HEK293 (cell line): ENCODE results near the gene SPG11.

ENCODE experiments used
- IKZF3 ChIP-seq: fragments of 450-650 bp; IDR thresholded peaks from 2 replicates; pipeline ENCODE4 v1.5.0; 2018; ENCODE audit warnings: missing biosample characterization, mild to moderate bottlenecking, missing genetic modification characterization, moderate library complexity
- KLF16 ChIP-seq: fragments of 450-650 bp; formaldehyde crosslinking; IDR thresholded peaks from 2 replicates; pipeline ENCODE4 v1.5.1; 2017; ENCODE audit warnings: missing biosample characterization, missing genetic modification characterization
- MEIS1 ChIP-seq: sonication (generic); formaldehyde crosslinking; IDR thresholded peaks from 2 replicates; pipeline ENCODE4 v1.8.1; 2022; ENCODE audit warnings: missing genetic modification reagents, mild to moderate bottlenecking, borderline replicate concordance
- MZF1 ChIP-seq: fragments of 450-650 bp; formaldehyde crosslinking; IDR thresholded peaks from 2 replicates; pipeline ENCODE4 v1.5.1; 2017; ENCODE audit warnings: missing biosample characterization, missing genetic modification characterization, borderline replicate concordance
- SALL2 ChIP-seq: fragments of 450-650 bp; formaldehyde crosslinking; IDR thresholded peaks from 2 replicates; pipeline ENCODE4 v1.5.0; 2017; ENCODE audit warnings: missing biosample characterization, mild to moderate bottlenecking, missing genetic modification characterization, borderline replicate concordance
- SP2 ChIP-seq: fragments of 450-650 bp; formaldehyde crosslinking; IDR thresholded peaks from 2 replicates; pipeline ENCODE4 v1.5.1; 2016; ENCODE audit warnings: missing biosample characterization, missing genetic modification characterization
- SP7 ChIP-seq: fragments of 450-650 bp; formaldehyde crosslinking; IDR thresholded peaks from 2 replicates; pipeline ENCODE4 v1.5.1; 2016; ENCODE audit warnings: missing biosample characterization, missing genetic modification characterization
- TRIM28 ChIP-seq: IDR thresholded peaks from 2 replicates; pipeline ENCODE4 v1.6.1; 2011; ENCODE audit warnings: low read length, control low read depth, borderline replicate concordance
- WT1 ChIP-seq: fragments of 450-650 bp; formaldehyde crosslinking; IDR thresholded peaks from 2 replicates; pipeline ENCODE4 v1.5.1; 2016; ENCODE audit warnings: missing biosample characterization, missing genetic modification characterization
- ZBTB48 ChIP-seq: fragments of 450-650 bp; formaldehyde crosslinking; IDR thresholded peaks from 2 replicates; pipeline ENCODE4 v1.5.1; 2016; ENCODE audit warnings: missing biosample characterization, missing genetic modification characterization
- ZBTB7A ChIP-seq: fragments of 450-650 bp; formaldehyde crosslinking; IDR thresholded peaks from 2 replicates; pipeline ENCODE4 v1.5.1; 2016; ENCODE audit warnings: low read depth, missing biosample characterization, missing genetic modification characterization
- ZFHX2 ChIP-seq: fragments of 450-650 bp; formaldehyde crosslinking; conservative IDR thresholded peaks from 2 replicates; pipeline ENCODE4 v1.5.1; 2016; ENCODE audit warnings: missing biosample characterization, missing genetic modification characterization
- ZNF121 ChIP-seq: fragments of 450-650 bp; formaldehyde crosslinking; IDR thresholded peaks from 2 replicates; pipeline ENCODE4 v1.5.1; 2016; ENCODE audit warnings: missing biosample characterization, missing genetic modification characterization
- ZNF133 ChIP-seq: fragments of 450-650 bp; formaldehyde crosslinking; IDR thresholded peaks from 2 replicates; pipeline ENCODE4 v1.5.1; 2016; ENCODE audit warnings: missing biosample characterization, missing genetic modification characterization
- ZNF157 ChIP-seq: fragments of 450-650 bp; formaldehyde crosslinking; IDR thresholded peaks from 2 replicates; pipeline ENCODE4 v1.5.1; 2016; ENCODE audit warnings: missing biosample characterization, missing genetic modification characterization
- ZNF174 ChIP-seq: fragments of 450-650 bp; formaldehyde crosslinking; IDR thresholded peaks from 2 replicates; pipeline ENCODE4 v1.5.0; 2017; ENCODE audit warnings: missing biosample characterization, mild to moderate bottlenecking, missing genetic modification characterization
- ZNF2 ChIP-seq: fragments of 450-650 bp; formaldehyde crosslinking; IDR thresholded peaks from 2 replicates; pipeline ENCODE4 v1.5.1; 2016; ENCODE audit warnings: missing biosample characterization, missing genetic modification characterization
- ZNF221 ChIP-seq: fragments of 450-650 bp; formaldehyde crosslinking; IDR thresholded peaks from 2 replicates; pipeline ENCODE4 v1.5.1; 2017; ENCODE audit warnings: missing biosample characterization, missing genetic modification characterization, borderline replicate concordance
- ZNF24 ChIP-seq: fragments of 450-650 bp; formaldehyde crosslinking; IDR thresholded peaks from 2 replicates; pipeline ENCODE4 v1.5.1; 2016; ENCODE audit warnings: missing biosample characterization, missing genetic modification characterization
- ZNF266 ChIP-seq: fragments of 450-650 bp; formaldehyde crosslinking; IDR thresholded peaks from 2 replicates; pipeline ENCODE4 v1.5.1; 2016; ENCODE audit warnings: missing biosample characterization, missing genetic modification characterization, low read depth
- ZNF274 ChIP-seq, 2 experiments: fragments of 200-500 bp in 1 of 2; fragments of 450-650 bp in 1 of 2; sonication (Bioruptor generic) in 1 of 2; formaldehyde crosslinking in 1 of 2; IDR thresholded peaks; 2 replicates each; pipeline versions ENCODE4 v1.5.1 to v1.6.1; 2014 to 2016; ENCODE audit warnings: borderline replicate concordance in 1 of 2, inconsistent platforms in 1 of 2, low read length in 1 of 2, missing biosample characterization in 1 of 2, missing genetic modification characterization in 1 of 2
- ZNF302 ChIP-seq: fragments of 450-650 bp; formaldehyde crosslinking; IDR thresholded peaks from 2 replicates; pipeline ENCODE4 v1.5.1; 2016; ENCODE audit warnings: missing biosample characterization, missing genetic modification characterization, low read depth
- ZNF501 ChIP-seq: fragments of 450-650 bp; formaldehyde crosslinking; IDR thresholded peaks from 2 replicates; pipeline ENCODE4 v1.5.1; 2016; ENCODE audit warnings: missing biosample characterization, missing genetic modification characterization
- ZNF707 ChIP-seq: fragments of 450-650 bp; formaldehyde crosslinking; IDR thresholded peaks from 2 replicates; pipeline ENCODE4 v1.5.1; 2016; ENCODE audit warnings: missing biosample characterization, missing genetic modification characterization
- ZNF747 ChIP-seq: fragments of 450-650 bp; formaldehyde crosslinking; IDR thresholded peaks from 2 replicates; pipeline ENCODE4 v1.5.1; 2016; ENCODE audit warnings: missing biosample characterization, missing genetic modification characterization
- ZNF76 ChIP-seq: fragments of 450-650 bp; formaldehyde crosslinking; IDR thresholded peaks from 2 replicates; pipeline ENCODE4; 2016; ENCODE audit warnings: low read depth, missing biosample characterization, missing genetic modification characterization, borderline replicate concordance
- ZNF776 ChIP-seq: fragments of 450-650 bp; formaldehyde crosslinking; IDR thresholded peaks from 2 replicates; pipeline ENCODE4 v1.5.0; 2017; ENCODE audit warnings: missing biosample characterization, missing genetic modification characterization, borderline replicate concordance
- ZNF837 ChIP-seq: fragments of 450-650 bp; formaldehyde crosslinking; IDR thresholded peaks from 2 replicates; pipeline ENCODE4 v1.5.1; 2016; ENCODE audit warnings: missing biosample characterization, missing genetic modification characterization
- TF ChIP-seq, protein P1 (sequence below): fragments of 450-650 bp; formaldehyde crosslinking; IDR thresholded peaks from 2 replicates; pipeline ENCODE4 v1.5.1; 2016; ENCODE audit warnings: missing biosample characterization, missing genetic modification characterization
- TF ChIP-seq, protein P2 (sequence below): fragments of 450-650 bp; IDR thresholded peaks from 2 replicates; pipeline ENCODE4 v1.5.1; 2018; ENCODE audit warnings: missing biosample characterization, missing genetic modification characterization
- TF ChIP-seq, protein P3 (sequence below): fragments of 450-650 bp; formaldehyde crosslinking; IDR thresholded peaks from 2 replicates; pipeline ENCODE4 v1.5.1; 2016; ENCODE audit warnings: missing biosample characterization, missing genetic modification characterization
- TF ChIP-seq, protein P4 (sequence below): fragments of 450-650 bp; formaldehyde crosslinking; IDR thresholded peaks from 2 replicates; pipeline ENCODE4 v1.5.1; 2016; ENCODE audit warnings: missing biosample characterization, missing genetic modification characterization

Gene SPG11

GRCh38 chr15:44712346-44713005 is 49.0 kb upstream of the SPG11 start (continued):
- TF ChIP-seq, protein P1, sequence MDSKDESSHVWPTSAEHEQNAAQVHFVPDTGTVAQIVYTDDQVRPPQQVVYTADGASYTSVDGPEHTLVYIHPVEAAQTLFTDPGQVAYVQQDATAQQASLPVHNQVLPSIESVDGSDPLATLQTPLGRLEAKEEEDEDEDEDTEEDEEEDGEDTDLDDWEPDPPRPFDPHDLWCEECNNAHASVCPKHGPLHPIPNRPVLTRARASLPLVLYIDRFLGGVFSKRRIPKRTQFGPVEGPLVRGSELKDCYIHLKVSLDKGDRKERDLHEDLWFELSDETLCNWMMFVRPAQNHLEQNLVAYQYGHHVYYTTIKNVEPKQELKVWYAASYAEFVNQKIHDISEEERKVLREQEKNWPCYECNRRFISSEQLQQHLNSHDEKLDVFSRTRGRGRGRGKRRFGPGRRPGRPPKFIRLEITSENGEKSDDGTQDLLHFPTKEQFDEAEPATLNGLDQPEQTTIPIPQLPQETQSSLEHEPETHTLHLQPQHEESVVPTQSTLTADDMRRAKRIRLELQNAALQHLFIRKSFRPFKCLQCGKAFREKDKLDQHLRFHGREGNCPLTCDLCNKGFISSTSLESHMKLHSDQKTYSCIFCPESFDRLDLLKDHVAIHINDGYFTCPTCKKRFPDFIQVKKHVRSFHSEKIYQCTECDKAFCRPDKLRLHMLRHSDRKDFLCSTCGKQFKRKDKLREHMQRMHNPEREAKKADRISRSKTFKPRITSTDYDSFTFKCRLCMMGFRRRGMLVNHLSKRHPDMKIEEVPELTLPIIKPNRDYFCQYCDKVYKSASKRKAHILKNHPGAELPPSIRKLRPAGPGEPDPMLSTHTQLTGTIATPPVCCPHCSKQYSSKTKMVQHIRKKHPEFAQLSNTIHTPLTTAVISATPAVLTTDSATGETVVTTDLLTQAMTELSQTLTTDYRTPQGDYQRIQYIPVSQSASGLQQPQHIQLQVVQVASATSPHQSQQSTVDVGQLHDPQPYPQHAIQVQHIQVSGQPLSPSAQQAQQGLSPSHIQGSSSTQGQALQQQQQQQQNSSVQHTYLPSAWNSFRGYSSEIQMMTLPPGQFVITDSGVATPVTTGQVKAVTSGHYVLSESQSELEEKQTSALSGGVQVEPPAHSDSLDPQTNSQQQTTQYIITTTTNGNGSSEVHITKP (tag by site-specific recombination): peak; percentile 30; the same call in 1 of the 2 replicates
- no peak for TF ChIP-seq ZNF274 (IDR thresholded peaks at IDR 0.05; ENCODE audit: low read length)
- TF ChIP-seq ZNF274 (tag by site-specific recombination; IDR thresholded peaks at IDR 0.05; ENCODE audit: borderline replicate concordance): no peak
- TF ChIP-seq ZNF76: no peak
- no peak for TF ChIP-seq ZNF133
- no peak for TF ChIP-seq MEIS1 (CRISPR knock-in tag)
- TF ChIP-seq ZNF776 (tag by site-specific recombination): no peak
- TF ChIP-seq ZBTB48 (tag by site-specific recombination): no peak
- no peak for TF ChIP-seq WT1 (tag by site-specific recombination)
- TF ChIP-seq, protein P2, sequence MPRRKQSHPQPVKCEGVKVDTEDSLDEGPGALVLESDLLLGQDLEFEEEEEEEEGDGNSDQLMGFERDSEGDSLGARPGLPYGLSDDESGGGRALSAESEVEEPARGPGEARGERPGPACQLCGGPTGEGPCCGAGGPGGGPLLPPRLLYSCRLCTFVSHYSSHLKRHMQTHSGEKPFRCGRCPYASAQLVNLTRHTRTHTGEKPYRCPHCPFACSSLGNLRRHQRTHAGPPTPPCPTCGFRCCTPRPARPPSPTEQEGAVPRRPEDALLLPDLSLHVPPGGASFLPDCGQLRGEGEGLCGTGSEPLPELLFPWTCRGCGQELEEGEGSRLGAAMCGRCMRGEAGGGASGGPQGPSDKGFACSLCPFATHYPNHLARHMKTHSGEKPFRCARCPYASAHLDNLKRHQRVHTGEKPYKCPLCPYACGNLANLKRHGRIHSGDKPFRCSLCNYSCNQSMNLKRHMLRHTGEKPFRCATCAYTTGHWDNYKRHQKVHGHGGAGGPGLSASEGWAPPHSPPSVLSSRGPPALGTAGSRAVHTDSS (tag by site-specific recombination): no peak
- TF ChIP-seq ZFHX2 (tag by site-specific recombination): no peak; the same call in 1 of the 2 replicates
- no peak for TF ChIP-seq MZF1 (tag by site-specific recombination)
- TF ChIP-seq, protein P3, sequence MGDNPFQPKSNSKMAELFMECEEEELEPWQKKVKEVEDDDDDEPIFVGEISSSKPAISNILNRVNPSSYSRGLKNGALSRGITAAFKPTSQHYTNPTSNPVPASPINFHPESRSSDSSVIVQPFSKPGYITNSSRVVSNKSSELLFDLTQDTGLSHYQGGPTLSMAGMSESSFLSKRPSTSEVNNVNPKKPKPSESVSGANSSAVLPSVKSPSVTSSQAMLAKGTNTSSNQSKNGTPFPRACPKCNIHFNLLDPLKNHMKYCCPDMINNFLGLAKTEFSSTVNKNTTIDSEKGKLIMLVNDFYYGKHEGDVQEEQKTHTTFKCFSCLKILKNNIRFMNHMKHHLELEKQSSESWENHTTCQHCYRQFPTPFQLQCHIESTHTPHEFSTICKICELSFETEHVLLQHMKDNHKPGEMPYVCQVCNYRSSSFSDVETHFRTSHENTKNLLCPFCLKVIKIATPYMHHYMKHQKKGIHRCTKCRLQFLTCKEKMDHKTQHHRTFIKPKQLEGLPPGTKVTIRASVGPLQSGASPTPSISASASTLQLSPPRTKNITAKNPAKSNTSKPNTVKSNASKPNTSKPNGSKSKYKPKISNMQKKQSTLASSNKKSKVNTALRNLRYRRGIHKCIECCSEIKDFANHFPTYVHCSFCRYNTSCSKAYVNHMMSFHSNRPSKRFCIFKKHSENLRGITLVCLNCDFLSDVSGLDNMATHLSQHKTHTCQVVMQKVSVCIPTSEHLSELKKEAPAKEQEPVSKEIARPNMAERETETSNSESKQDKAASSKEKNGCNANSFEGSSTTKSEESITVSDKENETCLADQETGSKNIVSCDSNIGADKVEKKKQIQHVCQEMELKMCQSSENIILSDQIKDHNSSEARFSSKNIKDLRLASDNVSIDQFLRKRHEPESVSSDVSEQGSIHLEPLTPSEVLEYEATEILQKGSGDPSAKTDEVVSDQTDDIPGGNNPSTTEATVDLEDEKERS (tag by site-specific recombination): no peak
- TF ChIP-seq KLF16 (tag by site-specific recombination): no peak
- TF ChIP-seq TRIM28: no peak
- 0 out of 2 replicates have a peak, but pooled peaks have one; percentile 8 for TF ChIP-seq ZNF2 (tag by site-specific recombination)
- TF ChIP-seq ZNF837: no peak
- 0 out of 2 replicates have a peak, but pooled peaks have one; percentile 61 for TF ChIP-seq ZNF121
- no peak for TF ChIP-seq ZNF24 (tag by site-specific recombination)
- TF ChIP-seq ZBTB7A (tag by site-specific recombination): no peak
- TF ChIP-seq, protein P4, sequence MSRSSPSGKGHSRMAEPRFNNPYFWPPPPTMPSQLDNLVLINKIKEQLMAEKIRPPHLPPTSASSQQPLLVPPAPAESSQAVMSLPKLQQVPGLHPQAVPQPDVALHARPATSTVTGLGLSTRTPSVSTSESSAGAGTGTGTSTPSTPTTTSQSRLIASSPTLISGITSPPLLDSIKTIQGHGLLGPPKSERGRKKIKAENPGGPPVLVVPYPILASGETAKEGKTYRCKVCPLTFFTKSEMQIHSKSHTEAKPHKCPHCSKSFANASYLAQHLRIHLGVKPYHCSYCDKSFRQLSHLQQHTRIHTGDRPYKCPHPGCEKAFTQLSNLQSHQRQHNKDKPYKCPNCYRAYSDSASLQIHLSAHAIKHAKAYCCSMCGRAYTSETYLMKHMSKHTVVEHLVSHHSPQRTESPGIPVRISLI (tag by site-specific recombination): no peak
- TF ChIP-seq ZNF501 (tag by site-specific recombination): no peak
- no peak for TF ChIP-seq ZNF221
- TF ChIP-seq ZNF302: no peak
- TF ChIP-seq SP7 (tag by site-specific recombination): no peak
- no peak for TF ChIP-seq SP2 (tag by site-specific recombination)
- no peak for TF ChIP-seq ZNF707 (tag by site-specific recombination)
- no peak for TF ChIP-seq ZNF747
- TF ChIP-seq ZNF157 (tag by site-specific recombination): no peak
- TF ChIP-seq ZNF266: no peak
- no peak for TF ChIP-seq ZNF174
- no peak for TF ChIP-seq IKZF3 (tag by site-specific recombination)
- no peak for TF ChIP-seq SALL2 (tag by site-specific recombination)
